OCI-LY1 (cell line): Measurements from ENCODE around the gene FHIT.

Source experiments
- H2AFZ ChIP-seq: fragments of 200-600 bp; sonication (generic), shearing (Covaris generic); 2 replicates; pipeline ENCODE4 v1.6.0; 2014; ENCODE audit warnings: antibody characterized with exemption, mild to moderate bottlenecking, low read length
- H3F3A ChIP-seq: fragments of 200-600 bp; sonication (generic), shearing (Covaris generic); 2 replicates; pipeline ENCODE4 v1.6.0; 2014; ENCODE audit warnings: mild to moderate bottlenecking, antibody characterized with exemption, low read length, moderate library complexity; ENCODE audit not compliant: insufficient read depth
- H3K27ac ChIP-seq: fragments of 200-600 bp; sonication (generic); 2 replicates; pipeline ENCODE4 v1.5.1; 2014; ENCODE audit warnings: low read length, mixed run types, mild to moderate bottlenecking, low read depth; ENCODE audit not compliant: poor library complexity, severe bottlenecking
- H3K27me3 ChIP-seq: fragments of 200-600 bp; sonication (generic); 2 replicates; pipeline ENCODE4 v1.6.0; 2014; ENCODE audit warnings: antibody characterized with exemption, mild to moderate bottlenecking, low read length, moderate library complexity; ENCODE audit not compliant: insufficient read depth
- H3K36me3 ChIP-seq: fragments of 200-600 bp; sonication (generic); 2 replicates; pipeline ENCODE4 v1.6.1; 2014; ENCODE audit warnings: mild to moderate bottlenecking, antibody characterized with exemption, low read length, moderate library complexity, mixed read lengths; ENCODE audit not compliant: insufficient read depth
- H3K4me1 ChIP-seq: fragments of 200-600 bp; sonication (generic); 2 replicates; pipeline ENCODE4 v1.5.1; 2014; ENCODE audit warnings: mild to moderate bottlenecking, low read length, moderate library complexity; ENCODE audit not compliant: insufficient read depth, severe bottlenecking
- H3K4me2 ChIP-seq: fragments of 200-600 bp; sonication (generic), shearing (Covaris generic); 2 replicates; pipeline ENCODE4 v1.6.1; 2014; ENCODE audit warnings: low read length
- H3K4me3 ChIP-seq: fragments of 200-600 bp; sonication (generic); 2 replicates; pipeline ENCODE4 v1.5.1; 2014; ENCODE audit warnings: low read length, low read depth, mild to moderate bottlenecking, mixed read lengths; ENCODE audit not compliant: poor library complexity, severe bottlenecking
- H3K79me2 ChIP-seq: fragments of 200-600 bp; shearing (Covaris generic); 2 replicates; pipeline ENCODE4 v1.6.1; 2016; ENCODE audit warnings: mixed run types, low read length, mixed read lengths; ENCODE audit not compliant: insufficient read depth
- H3K9ac ChIP-seq: fragments of 200-600 bp; sonication (generic), shearing (Covaris generic); 2 replicates; pipeline ENCODE4 v1.6.1; 2014; ENCODE audit warnings: mild to moderate bottlenecking, low read length, mixed read lengths
- H3K9me2 ChIP-seq: fragments of 200-600 bp; sonication (generic), shearing (Covaris generic); 2 replicates; pipeline ENCODE4 v1.6.1; 2014; ENCODE audit warnings: low read depth, mild to moderate bottlenecking, low read length, mixed read lengths
- H3K9me3 ChIP-seq: fragments of 200-600 bp; shearing (Covaris generic); 2 replicates; pipeline ENCODE4 v1.6.1; 2014; ENCODE audit warnings: low read length, mixed read lengths
- H4K20me1 ChIP-seq: fragments of 200-600 bp; sonication (generic), shearing (Covaris generic); 2 replicates; pipeline ENCODE4 v1.6.0; 2016; ENCODE audit warnings: mild to moderate bottlenecking, low read length; ENCODE audit not compliant: insufficient read depth
- CTCF ChIP-seq: fragments of 200-600 bp; sonication (generic), shearing (Covaris generic); IDR thresholded peaks from 2 replicates; pipeline ENCODE4 v1.5.1; 2017; ENCODE audit warnings: mild to moderate bottlenecking, antibody characterized with exemption, low read length, moderate library complexity, mixed read lengths
- EZH2 ChIP-seq: fragments of 200-600 bp; sonication (generic), shearing (Covaris generic); IDR thresholded peaks from 2 replicates; pipeline ENCODE4 v1.8.0; 2017; ENCODE audit warnings: borderline replicate concordance, mixed run types, mild to moderate bottlenecking, antibody characterized with exemption, low read length, moderate library complexity, mixed read lengths

FHIT gene

GRCh38 chr3:59733041-59733809 lies 1518.0 kb downstream of the FHIT start:
- Histone ChIP-seq H3K4me2 (no peak overlapping the region), H3K27ac (no peak overlapping the region)

DNA sequence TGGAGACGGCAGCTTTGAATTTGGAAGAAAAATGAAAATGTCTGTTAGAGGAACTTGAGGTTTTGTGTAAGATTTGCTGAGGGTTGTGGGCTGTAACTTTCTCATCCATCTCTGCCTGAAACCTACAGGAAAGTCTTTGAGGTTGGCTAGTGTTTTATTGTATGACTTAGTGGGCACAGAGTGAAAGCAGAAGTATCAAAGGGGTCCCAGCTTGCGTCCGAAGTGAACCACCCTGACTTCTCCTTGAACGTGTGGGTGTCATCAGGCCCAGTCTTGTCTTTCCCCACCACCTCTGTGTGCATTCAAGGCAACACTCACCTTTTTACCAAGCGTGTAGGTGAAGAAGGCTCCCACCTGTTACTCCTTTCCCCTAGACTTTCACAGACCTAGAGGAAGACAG lies 1519.3 kb downstream of the FHIT start:
- Histone ChIP-seq H4K20me1 (no peaks in the 10 kb centered on the region), H2AFZ (no peak overlapping the region), H3K27ac (no peak overlapping the region), H3K9me2 (no peaks in the 10 kb centered on the region), H3K27me3 (no peaks in the 10 kb centered on the region; the same call in 1 of the 2 replicates), H3K4me2 (no peak overlapping the region), H3K4me3 (no peak overlapping the region), H3K9me3 (no peaks in the 10 kb centered on the region), H3K79me2 (no peaks in the 10 kb centered on the region), H3K36me3 (no peaks in the 10 kb centered on the region), H3K4me1 (no peaks in the 10 kb centered on the region), H3F3A (no peaks in the 10 kb centered on the region), H3K9ac (no peak overlapping the region)
- TF ChIP-seq EZH2, result no peak
- no peak for TF ChIP-seq CTCF

More at GRCh38 chr3:59733041-59733809, 1518.0 kb downstream of the FHIT start:
- no peak overlapping the region for H3K4me3 ChIP-seq
- no peak overlapping the region for H3K9ac ChIP-seq
- H3K9me3 ChIP-seq, result no peaks in the 10 kb centered on the region
- no peaks in the 10 kb centered on the region for H4K20me1 ChIP-seq
- H3K79me2 ChIP-seq, result no peaks in the 10 kb centered on the region
- TF ChIP-seq CTCF (no peak), EZH2 (no peak)
- H2AFZ ChIP-seq, result no peak overlapping the region
- H3F3A ChIP-seq, result no peaks in the 10 kb centered on the region
- H3K9me2 ChIP-seq, result no peaks in the 10 kb centered on the region
- no peaks in the 10 kb centered on the region; the same call in 1 of the 2 replicates for H3K27me3 ChIP-seq
- H3K36me3 ChIP-seq, result no peaks in the 10 kb centered on the region
- H3K4me1 ChIP-seq, result no peaks in the 10 kb centered on the region

DNA sequence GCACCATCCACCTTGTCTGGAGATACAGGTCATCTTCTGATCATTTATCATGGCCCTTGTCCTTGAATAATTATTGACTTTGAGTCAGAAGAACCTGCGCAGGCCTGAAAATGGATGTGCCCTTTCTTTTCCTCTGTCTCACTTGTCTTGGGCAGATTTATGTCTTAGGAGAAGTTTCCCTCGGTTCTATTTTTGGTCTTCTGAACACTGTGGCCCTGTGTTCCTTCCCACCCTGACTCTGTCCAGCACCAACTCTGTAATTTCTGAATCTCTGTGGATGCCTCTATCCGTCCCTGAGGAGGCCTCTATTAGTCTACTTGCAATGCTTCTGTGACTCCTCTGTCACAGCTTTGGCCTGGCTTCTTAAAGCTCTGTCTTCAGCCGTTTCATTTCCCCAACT lies 1520.7 kb downstream of the FHIT start:
- Histone ChIP-seq H3K9ac (no peak overlapping the region), H3K27me3 (no peaks in the 10 kb centered on the region; the same call in 1 of the 2 replicates), H3K4me1 (no peaks in the 10 kb centered on the region), H3K9me3 (no peaks in the 10 kb centered on the region), H4K20me1 (no peaks in the 10 kb centered on the region), H2AFZ (no peak overlapping the region), H3K9me2 (no peaks in the 10 kb centered on the region), H3K27ac (no peak overlapping the region), H3K4me3 (no peak overlapping the region), H3K79me2 (no peaks in the 10 kb centered on the region), H3F3A (no peaks in the 10 kb centered on the region), H3K4me2 (no peak overlapping the region), H3K36me3 (no peaks in the 10 kb centered on the region)
- TF ChIP-seq EZH2 (no peak), CTCF (no peak)
